ENCODE results near the gene TRIM45.

TRIM45 gene

GRCh38 chr1:117161887-117162286 is 40.3 kb upstream of the TRIM45 start:
- TF ChIP-seq TEAD4 (IDR thresholded peaks at IDR 0.05) = no peak
- TF ChIP-seq TCF12 (IDR thresholded peaks at IDR 0.05; ENCODE audit: low read depth) = no peak
- TF ChIP-seq RAD21 (IDR thresholded peaks at IDR 0.05; ENCODE audit: low read depth) = no peak
- TF ChIP-seq CEBPB (IDR thresholded peaks at IDR 0.05) = no peak
- TF ChIP-seq FOXM1 (IDR thresholded peaks at IDR 0.05; ENCODE audit: borderline replicate concordance, low read depth) = no peak
- TF ChIP-seq USF1 (IDR thresholded peaks at IDR 0.05) = no peak

DNA sequence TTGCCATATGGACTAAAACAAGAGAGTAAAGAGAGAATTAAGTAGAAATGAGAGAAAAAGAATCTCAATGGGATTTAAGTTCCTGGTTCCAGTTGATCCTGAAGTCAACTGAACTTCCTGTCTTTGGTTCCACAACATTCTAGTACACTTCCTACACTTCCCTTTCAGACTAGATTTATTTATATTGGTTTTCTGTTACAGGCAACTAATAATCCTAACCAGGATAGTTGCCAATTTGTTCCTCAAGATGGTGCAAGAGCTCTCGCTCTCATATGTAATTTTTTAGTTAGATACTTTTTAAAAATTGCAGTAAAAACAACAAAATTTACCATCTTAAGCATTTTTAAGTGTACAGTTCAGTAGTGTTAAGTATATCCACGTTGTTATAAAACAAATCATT is 28.8 kb upstream of the TRIM45 start:
- no peak for TF ChIP-seq CREB1 (IDR thresholded peaks at IDR 0.05; ENCODE audit: low read depth)
- TF ChIP-seq USF1 (IDR thresholded peaks at IDR 0.05) = no peak
- TF ChIP-seq RAD21 (IDR thresholded peaks at IDR 0.05; ENCODE audit: low read depth) = no peak
- no peak for TF ChIP-seq ZBTB7A (IDR thresholded peaks at IDR 0.05; ENCODE audit: low read depth)
- TF ChIP-seq YY1 (IDR thresholded peaks at IDR 0.05; ENCODE audit: low read depth) = no peak
- TF ChIP-seq TCF12 (IDR thresholded peaks at IDR 0.05; ENCODE audit: low read depth) = no peak
- TF ChIP-seq MAX (IDR thresholded peaks at IDR 0.05) = no peak
- TF ChIP-seq TEAD4 (IDR thresholded peaks at IDR 0.05) = no peak

DNA sequence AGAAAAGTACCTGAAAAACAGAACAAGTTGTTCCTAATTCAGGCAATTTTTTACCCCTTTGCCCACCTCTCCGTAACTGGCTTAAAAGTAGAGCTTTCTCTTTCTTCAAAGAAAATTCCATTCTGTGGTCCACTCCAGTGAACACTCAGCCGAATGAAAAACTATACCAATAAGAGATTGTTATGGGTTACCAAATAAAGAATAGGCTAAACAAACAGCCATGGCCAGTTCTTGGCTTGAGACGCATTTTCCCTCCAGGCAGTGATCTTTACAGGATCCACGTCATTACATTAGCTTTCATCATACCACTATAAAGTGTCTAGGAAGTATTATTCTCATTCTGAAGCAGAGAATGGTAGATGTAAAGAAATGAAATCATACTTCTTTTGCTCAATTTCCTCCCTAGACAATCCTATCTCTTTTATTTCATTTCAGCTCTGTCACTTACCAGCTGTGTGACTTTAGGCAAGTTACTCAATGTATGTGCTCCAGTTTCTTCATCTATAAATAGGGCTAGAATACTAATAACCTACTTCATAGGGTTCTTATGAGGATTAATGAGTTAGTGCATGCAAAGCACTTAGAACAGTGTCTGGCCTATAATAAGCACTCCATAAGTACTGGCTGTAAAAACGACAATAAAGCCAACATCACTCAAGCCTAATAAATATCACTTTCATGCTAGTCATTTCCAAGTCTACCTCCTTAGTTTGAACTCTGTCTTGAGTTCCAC is 26.5 kb upstream of the TRIM45 start:
- no peak for TF ChIP-seq MAX (IDR thresholded peaks at IDR 0.05)
- TF ChIP-seq USF1 (IDR thresholded peaks at IDR 0.05) = no peak
- no peak for TF ChIP-seq EP300 (IDR thresholded peaks at IDR 0.05; ENCODE audit: borderline replicate concordance)
- no peak for TF ChIP-seq TCF12 (IDR thresholded peaks at IDR 0.05; ENCODE audit: low read depth)
- TF ChIP-seq NFIC (IDR thresholded peaks at IDR 0.05) = no peak
- no peak for TF ChIP-seq EGR1 (IDR thresholded peaks at IDR 0.05)
- TF ChIP-seq, protein P1, sequence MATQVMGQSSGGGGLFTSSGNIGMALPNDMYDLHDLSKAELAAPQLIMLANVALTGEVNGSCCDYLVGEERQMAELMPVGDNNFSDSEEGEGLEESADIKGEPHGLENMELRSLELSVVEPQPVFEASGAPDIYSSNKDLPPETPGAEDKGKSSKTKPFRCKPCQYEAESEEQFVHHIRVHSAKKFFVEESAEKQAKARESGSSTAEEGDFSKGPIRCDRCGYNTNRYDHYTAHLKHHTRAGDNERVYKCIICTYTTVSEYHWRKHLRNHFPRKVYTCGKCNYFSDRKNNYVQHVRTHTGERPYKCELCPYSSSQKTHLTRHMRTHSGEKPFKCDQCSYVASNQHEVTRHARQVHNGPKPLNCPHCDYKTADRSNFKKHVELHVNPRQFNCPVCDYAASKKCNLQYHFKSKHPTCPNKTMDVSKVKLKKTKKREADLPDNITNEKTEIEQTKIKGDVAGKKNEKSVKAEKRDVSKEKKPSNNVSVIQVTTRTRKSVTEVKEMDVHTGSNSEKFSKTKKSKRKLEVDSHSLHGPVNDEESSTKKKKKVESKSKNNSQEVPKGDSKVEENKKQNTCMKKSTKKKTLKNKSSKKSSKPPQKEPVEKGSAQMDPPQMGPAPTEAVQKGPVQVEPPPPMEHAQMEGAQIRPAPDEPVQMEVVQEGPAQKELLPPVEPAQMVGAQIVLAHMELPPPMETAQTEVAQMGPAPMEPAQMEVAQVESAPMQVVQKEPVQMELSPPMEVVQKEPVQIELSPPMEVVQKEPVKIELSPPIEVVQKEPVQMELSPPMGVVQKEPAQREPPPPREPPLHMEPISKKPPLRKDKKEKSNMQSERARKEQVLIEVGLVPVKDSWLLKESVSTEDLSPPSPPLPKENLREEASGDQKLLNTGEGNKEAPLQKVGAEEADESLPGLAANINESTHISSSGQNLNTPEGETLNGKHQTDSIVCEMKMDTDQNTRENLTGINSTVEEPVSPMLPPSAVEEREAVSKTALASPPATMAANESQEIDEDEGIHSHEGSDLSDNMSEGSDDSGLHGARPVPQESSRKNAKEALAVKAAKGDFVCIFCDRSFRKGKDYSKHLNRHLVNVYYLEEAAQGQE (IDR thresholded peaks at IDR 0.05; ENCODE audit: low read depth) = no peak

- TF ChIP-seq CEBPB (IDR thresholded peaks at IDR 0.05) = no peak
These were observed 25.8 kb upstream of the TRIM45 start for GRCh38 chr1:117147341-117147831.

DNA sequence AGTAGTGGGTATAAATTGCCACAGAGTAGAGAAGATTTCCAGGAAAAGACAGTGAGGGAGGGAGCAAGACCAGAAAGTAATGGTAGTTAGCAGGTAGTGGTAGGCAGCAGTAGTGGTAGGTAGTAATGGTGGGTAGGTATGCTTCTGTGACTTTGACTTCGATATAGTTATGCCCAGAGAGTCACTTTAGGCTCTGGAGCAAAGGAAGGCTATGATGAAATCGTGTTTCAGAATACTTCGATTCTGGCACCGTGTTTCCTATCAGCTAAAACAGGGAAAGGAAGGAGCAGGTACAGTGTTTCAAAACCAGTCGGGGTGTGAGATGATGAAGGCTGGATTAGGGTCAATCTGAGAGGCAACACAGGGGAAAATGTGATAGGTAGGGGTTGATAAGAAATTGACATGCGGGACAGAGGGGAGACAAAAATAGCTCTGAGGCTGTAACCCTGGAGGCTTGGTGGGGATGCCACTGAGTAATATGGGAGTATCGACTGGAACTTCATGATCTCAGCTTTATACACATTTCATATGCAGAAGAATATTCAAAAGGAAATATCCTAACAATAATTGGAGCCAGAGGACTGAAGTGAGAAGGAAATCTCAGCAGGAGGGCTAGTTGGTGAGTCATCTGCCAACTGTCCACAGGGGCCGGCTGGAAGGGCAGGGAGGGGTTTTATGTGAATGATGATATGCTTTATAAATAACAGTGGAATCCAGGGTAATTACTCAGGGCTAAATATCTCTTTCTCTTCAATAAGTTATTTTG is 25.2 kb upstream of the TRIM45 start:
- TF ChIP-seq TEAD4 (IDR thresholded peaks at IDR 0.05) (peak; percentile 5; the same call in 1 of the 2 replicates), RAD21 (IDR thresholded peaks at IDR 0.05; ENCODE audit: low read depth) (no peak), NFIC (IDR thresholded peaks at IDR 0.05) (peak; percentile 17; the same call in 1 of the 2 replicates), CEBPB (IDR thresholded peaks at IDR 0.05) (no peak)

- TF ChIP-seq TEAD4 (IDR thresholded peaks at IDR 0.05) = no peak
- TF ChIP-seq ZBTB7A (IDR thresholded peaks at IDR 0.05; ENCODE audit: low read depth) = no peak
- TF ChIP-seq TCF12 (IDR thresholded peaks at IDR 0.05; ENCODE audit: low read depth) = no peak
- TF ChIP-seq EP300 (IDR thresholded peaks at IDR 0.05; ENCODE audit: borderline replicate concordance) = no peak
- no peak for TF ChIP-seq EGR1 (IDR thresholded peaks at IDR 0.05)
- TF ChIP-seq USF1 (IDR thresholded peaks at IDR 0.05) = no peak
- no peak for TF ChIP-seq RAD21 (IDR thresholded peaks at IDR 0.05; ENCODE audit: low read depth)
- no peak for TF ChIP-seq CREB1 (IDR thresholded peaks at IDR 0.05; ENCODE audit: low read depth)
- TF ChIP-seq, protein P1 (IDR thresholded peaks at IDR 0.05; ENCODE audit: low read depth) = no peak
- no peak for TF ChIP-seq TAF1 (IDR thresholded peaks at IDR 0.05; ENCODE audit: low read depth)
- no peak for TF ChIP-seq YY1 (IDR thresholded peaks at IDR 0.05; ENCODE audit: low read depth)
- no peak for TF ChIP-seq MAX (IDR thresholded peaks at IDR 0.05)
- no peak for TF ChIP-seq FOXM1 (IDR thresholded peaks at IDR 0.05; ENCODE audit: borderline replicate concordance, low read depth)
- TF ChIP-seq NFIC (IDR thresholded peaks at IDR 0.05) = no peak
- no peak for TF ChIP-seq CEBPB (IDR thresholded peaks at IDR 0.05)
These were observed 24.5 kb upstream of the TRIM45 start for GRCh38 chr1:117146072-117146471.
